ENCODE results near the gene PCNT. TPM values are rescaled to one million over a fixed set of nuclear protein-coding genes. Genes with fewer than 3 reads are reported as not detected.

The PCNT gene
- polyA plus RNA-seq, 1 donor from 2014 or later, result 28.2 TPM

- H3K79me2 ChIP-seq (replicated peaks; ENCODE audit: insufficient read depth, low read length), result no peaks in the 10 kb centered on the region
- H3F3A ChIP-seq (ENCODE audit: insufficient read depth, low read length, poor library complexity, severe bottlenecking), result no peaks in the 10 kb centered on the region
- no peak overlapping the region for H3K4me3 ChIP-seq (ENCODE audit: low read length)
- H3K9me3 ChIP-seq (ENCODE audit: low read length), result no peaks in the 10 kb centered on the region
- H3K9me2 ChIP-seq (ENCODE audit: insufficient read depth, low read length), result no peaks in the 10 kb centered on the region
- TF ChIP-seq EP300 (conservative IDR thresholded peaks at IDR 0.05; ENCODE audit: poor library complexity, severe bottlenecking) (no peak), REST (IDR thresholded peaks at IDR 0.05; ENCODE audit: borderline replicate concordance) (no peak), POLR2AphosphoS5 (IDR thresholded peaks at IDR 0.05) (no peak), CTCF (IDR thresholded peaks at IDR 0.05; ENCODE audit: poor library complexity, severe bottlenecking) (no peak), EZH2 (IDR thresholded peaks at IDR 0.05; ENCODE audit: borderline replicate concordance, insufficient read depth, low read length, poor library complexity, severe bottlenecking) (no peak), SMC3 (conservative IDR thresholded peaks at IDR 0.05; ENCODE audit: poor library complexity) (no peak), RAD21 (conservative IDR thresholded peaks at IDR 0.05) (no peak), TAF1 (IDR thresholded peaks at IDR 0.05; ENCODE audit: low read depth) (no peak), MXI1 (conservative IDR thresholded peaks at IDR 0.05; ENCODE audit: poor library complexity, severe bottlenecking) (no peak)
- no peaks in the 10 kb centered on the region for H4K20me1 ChIP-seq (ENCODE audit: insufficient read depth)
- no peaks in the 10 kb centered on the region for H3K27me3 ChIP-seq (ENCODE audit: insufficient read depth, low read depth, low read length)
- H3K4me2 ChIP-seq (ENCODE audit: low read length), result no peak overlapping the region
- H3K27ac ChIP-seq (ENCODE audit: low read length), result no peak overlapping the region
- H3K9ac ChIP-seq (ENCODE audit: low read length), result no peak overlapping the region
- H2AFZ ChIP-seq (ENCODE audit: low read depth, low read length), result no peak overlapping the region
- no peaks in the 10 kb centered on the region for H3K36me3 ChIP-seq (ENCODE audit: insufficient read depth, low read length)
Observed at GRCh38 chr21:46422636-46423241, 98.8 kb downstream of the PCNT start.

- H3K4me3 ChIP-seq (ENCODE audit: low read length), result no peak overlapping the region
- H3K9me3 ChIP-seq (ENCODE audit: low read length), result no peaks in the 10 kb centered on the region
- no peaks in the 10 kb centered on the region for H3K9me2 ChIP-seq (ENCODE audit: insufficient read depth, low read length)
- no peak for TF ChIP-seq TAF1 (IDR thresholded peaks at IDR 0.05; ENCODE audit: low read depth)
- no peak for TF ChIP-seq RAD21 (conservative IDR thresholded peaks at IDR 0.05)
- TF ChIP-seq EZH2 (IDR thresholded peaks at IDR 0.05; ENCODE audit: borderline replicate concordance, insufficient read depth, low read length, poor library complexity, severe bottlenecking), result no peak
- no peak for TF ChIP-seq POLR2AphosphoS5 (IDR thresholded peaks at IDR 0.05)
- TF ChIP-seq REST (IDR thresholded peaks at IDR 0.05; ENCODE audit: borderline replicate concordance), result no peak
- TF ChIP-seq SMC3 (conservative IDR thresholded peaks at IDR 0.05; ENCODE audit: poor library complexity), result no peak
- no peaks in the 10 kb centered on the region for H3K27me3 ChIP-seq (ENCODE audit: insufficient read depth, low read depth, low read length)
- H3K36me3 ChIP-seq (ENCODE audit: insufficient read depth, low read length), result no peaks in the 10 kb centered on the region
- no peak overlapping the region for H3K9ac ChIP-seq (ENCODE audit: low read length)
- H3F3A ChIP-seq (ENCODE audit: insufficient read depth, low read length, poor library complexity, severe bottlenecking), result no peaks in the 10 kb centered on the region
- no peaks in the 10 kb centered on the region for H3K79me2 ChIP-seq (replicated peaks; ENCODE audit: insufficient read depth, low read length)
- H3K27ac ChIP-seq (ENCODE audit: low read length), result no peak overlapping the region
- H3K4me2 ChIP-seq (ENCODE audit: low read length), result no peak overlapping the region
- no peaks in the 10 kb centered on the region for H4K20me1 ChIP-seq (ENCODE audit: insufficient read depth)
- H2AFZ ChIP-seq (ENCODE audit: low read depth, low read length), result no peak overlapping the region
Observed at GRCh38 chr21:46423546-46424038, 99.6 kb downstream of the PCNT start.
